Measurements from ENCODE around the gene PIGU.
"Not testable (repeated sequence)": the region's sequence is repeated elsewhere in the genome, so short reads cannot be mapped to it uniquely, and the experiment has no call there.

The PIGU gene

DNA sequence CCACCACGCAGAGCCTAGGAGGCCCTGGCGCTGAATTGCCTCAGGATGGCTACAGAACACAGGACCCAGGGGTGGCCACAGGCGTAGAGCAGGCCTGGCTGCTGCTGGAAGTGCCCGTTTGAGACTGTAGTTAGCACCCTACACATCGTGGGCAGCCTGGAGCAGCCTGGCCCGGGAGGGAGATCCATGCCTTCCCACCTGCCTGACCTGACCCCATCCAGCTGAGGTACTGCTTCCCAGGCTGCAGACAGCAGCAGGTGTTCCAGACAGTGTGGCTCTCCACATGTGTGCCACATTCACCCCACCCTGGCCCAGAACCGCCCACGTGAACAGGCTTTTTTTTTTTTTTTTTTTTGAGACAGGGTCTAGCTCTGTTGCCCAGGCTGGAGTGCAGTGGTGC is 139.2 kb downstream of the PIGU start:
- no peak for DNase-seq

DNA sequence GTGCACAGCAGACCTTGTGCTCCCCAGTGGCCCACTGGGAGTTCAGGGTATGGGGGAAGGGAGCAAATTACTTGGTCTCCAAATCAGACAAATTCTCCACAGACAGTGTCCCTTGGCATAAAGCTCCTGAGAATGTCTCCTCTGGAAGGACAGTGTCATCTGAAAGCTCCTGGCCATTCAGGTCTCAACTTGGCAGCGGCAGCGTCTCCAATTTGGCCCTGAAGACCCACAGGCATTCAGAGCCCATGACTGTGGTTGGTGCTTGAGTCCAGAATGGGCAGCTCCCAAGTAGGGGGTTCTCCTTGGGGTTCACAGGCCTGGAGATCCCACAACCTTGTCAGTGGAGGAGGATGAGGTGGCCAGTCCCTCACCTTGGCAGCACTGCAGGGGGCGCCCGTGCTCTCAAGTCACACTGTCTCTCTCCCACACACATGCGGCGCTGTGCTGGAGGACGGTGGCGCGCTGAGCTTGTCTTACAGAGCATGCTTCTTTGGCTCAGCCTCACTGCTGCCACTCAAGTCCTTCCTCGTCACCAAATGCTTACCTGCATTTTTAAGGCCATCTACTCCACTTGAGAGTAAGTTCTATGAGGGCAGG is 140.0 kb downstream of the PIGU start:
- peak in 31 of 58 donors; percentile 9 to 62 (median 28) for DNase-seq

DNA sequence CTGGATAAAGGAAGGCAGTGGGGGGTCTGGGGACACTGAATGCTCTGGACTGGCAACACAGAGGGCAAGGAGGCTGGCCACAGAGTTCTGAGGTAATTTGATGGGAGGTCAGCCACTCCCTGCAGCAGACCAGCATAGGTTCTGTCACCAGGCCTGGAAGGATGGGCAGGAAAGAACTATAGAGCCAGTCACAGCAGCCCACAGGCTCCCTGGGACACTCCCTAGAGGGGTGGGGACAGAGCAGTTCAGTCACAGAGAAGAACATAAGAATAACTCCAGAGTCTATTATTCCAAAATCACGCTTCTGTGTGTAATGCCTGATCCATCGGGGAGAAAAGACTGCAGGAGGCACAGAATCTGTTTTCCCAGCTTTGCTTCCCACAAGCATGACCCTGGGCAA is 141.0 kb downstream of the PIGU start:
- peak in 1 of 58 donors; percentile 38 for DNase-seq

DNA sequence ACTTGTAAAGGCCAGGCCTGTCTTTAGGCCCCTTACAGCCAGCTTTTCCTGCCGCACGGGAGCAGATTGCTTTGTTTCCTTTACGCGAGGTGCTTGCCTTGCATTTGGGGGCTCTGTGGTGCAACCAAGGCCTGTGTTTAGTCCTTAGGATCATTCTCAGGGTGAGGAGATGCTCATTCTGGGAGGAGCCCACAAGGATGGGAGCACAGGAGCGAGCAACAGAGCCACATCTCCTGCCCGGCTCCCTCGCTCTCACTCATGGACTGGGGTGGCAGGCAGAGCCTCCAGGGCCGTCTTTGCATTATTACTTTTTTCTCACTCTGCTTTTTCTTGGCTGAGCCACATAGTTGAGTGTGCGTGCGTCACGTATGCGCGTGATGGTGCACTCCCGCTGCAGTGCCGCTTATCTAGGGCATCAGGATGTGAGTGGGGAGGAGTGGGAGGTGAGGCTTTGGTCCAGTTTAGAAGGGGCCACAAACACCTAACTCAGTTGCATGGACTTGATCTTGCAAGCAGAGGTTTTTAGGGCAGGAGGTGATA is 141.5 kb downstream of the PIGU start:
- peak in 10 of 58 donors; percentile 11 to 38 (median 18) for DNase-seq

DNA sequence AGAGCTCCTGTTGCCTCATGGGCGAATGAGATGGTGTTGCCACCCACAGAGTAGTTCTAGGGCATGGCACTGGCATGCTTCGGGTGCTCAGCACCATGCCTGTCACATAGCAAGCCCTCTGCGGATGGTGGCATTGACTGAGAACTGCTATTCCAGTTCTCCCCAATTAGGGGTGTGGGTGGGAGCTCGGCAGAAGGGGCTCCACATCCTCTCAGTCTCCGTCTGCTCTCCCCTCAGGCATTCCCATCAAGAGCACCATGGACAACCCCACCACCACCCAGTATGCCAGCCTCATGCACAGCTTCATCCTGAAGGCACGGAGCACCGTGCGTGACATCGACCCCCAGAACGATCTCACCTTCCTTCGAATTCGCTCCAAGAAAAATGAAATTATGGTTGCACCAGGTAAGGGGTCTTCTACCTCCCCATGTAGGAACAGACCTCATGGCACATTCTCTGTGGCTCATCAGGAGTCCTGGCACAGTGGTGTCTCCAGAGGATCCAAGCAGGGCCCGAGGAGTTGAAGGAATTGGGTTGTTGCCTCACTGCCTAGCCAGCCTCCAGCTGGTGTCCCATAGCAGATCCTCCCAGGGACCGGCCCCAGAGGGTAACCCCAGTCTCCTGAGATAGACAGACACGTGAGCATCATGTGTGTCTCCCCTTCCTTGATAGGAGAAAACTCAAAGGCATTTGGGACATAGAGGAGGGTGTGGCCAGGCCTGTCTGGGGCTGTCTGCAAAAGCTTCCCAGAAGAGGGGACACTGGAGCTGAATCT is 142.3 kb downstream of the PIGU start:
- DNase-seq, result no peak

DNA sequence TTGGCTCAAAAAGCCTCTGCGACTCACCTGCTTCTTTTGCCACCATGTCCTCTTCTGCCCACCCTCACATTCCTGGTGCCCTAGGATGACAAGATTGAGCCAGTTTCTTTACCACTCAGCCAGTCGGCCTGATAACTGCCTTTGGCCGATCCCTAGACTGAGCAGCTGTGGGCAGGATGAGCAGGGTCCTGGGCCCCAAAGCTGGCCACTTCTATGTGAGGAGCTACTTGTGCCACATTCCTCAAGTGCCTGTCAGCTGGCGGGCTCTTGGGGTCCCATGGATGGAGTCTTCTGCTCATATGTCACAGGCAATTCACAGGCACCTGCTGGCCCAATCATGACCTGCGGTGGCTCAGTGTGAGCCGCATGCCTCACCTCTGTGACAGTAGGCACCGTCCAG is 144.1 kb downstream of the PIGU start:
- no peak for DNase-seq

DNA sequence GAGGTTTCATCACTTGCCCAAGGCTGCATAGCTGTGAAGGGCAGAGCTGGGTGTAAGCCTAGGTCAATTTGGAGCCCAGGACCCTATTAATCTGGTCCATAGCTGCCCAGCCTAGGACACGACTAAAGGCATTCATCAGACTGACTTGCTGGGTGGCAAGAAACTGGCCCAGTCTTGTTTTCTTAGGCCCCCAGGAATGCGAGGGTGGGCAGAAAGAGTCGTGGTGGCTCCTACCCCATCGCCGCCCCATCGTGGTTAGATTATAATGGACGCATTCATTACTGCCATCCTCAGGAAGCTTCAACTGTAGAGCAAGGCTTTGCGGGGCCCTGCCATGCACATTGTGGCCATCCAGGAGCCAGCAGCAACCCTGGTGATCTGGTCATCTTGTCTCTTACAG is 144.6 kb downstream of the PIGU start:
- DNase-seq, result peak in 1 of 58 donors; percentile 18

DNA sequence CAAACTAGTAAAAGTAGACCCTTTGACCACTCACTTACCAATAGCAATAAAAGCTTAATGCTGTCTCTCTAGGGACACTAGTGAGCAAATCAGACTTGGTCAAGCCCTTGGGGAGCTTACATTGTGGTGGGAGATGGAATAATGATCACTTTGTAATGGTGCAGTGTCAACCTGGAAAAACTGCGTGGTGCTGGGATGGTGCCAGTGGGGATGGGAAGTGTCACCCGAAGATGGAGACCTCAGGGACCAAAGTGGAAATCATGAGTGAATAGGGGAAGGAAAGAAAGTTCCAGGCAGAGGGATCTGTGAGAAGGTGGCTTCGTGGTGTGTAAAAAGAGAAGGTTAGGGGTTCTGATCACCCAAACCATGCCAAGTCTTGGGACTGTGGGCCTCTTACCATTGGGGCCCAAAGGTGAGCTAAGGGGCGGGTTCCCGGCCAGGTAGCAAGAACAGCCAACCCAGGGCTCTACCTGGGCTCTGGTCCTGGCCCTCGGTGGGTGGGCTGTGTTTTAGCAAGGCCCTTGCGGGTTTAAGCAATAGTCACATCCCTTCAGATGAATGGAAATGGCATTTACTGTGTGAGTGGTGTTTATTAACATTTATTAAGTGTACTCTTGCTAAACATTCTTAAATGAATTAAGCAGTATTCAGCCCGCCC is 145.2 kb downstream of the PIGU start:
- no peak for DNase-seq

DNA sequence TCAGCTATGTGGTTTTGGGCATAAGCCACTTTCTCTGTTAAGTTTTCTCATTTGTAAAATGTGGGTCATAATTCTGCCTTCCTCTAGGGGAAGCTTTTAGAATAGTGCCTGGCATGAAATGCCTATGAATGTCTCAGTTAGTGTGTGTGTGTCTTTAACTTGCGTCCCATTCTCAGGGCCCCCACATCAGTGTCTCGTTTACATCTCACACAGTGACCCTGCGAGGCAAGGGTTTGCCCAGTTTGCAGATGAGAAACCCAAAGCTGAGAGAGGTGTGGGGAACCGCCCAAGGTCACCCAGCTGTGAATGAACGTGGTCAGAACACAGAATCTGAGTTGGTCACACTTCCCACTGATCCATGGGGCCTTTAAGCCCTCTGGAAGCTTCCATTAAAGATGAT is 146.6 kb downstream of the PIGU start:
- DNase-seq, result no peak

DNA sequence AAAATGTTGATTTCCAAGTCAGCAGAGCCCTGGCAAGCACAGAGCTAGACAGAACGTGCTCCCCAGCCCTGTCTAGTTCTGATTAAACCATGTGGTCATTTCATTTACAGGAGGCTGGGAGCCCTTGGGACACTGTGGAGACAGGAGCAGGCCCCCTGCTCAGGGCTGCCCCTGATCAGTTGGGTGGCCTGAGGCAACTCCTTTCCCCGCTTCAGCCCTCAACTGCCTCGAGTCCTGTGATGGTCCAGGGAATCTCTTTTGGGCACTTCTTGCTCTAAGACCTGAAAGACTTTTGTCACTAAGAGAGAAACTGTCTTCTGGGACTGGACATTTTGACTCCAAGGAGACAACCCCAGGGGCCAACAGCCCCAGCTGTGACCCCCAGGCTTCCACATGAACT is 147.2 kb downstream of the PIGU start:
- no peak for DNase-seq

DNA sequence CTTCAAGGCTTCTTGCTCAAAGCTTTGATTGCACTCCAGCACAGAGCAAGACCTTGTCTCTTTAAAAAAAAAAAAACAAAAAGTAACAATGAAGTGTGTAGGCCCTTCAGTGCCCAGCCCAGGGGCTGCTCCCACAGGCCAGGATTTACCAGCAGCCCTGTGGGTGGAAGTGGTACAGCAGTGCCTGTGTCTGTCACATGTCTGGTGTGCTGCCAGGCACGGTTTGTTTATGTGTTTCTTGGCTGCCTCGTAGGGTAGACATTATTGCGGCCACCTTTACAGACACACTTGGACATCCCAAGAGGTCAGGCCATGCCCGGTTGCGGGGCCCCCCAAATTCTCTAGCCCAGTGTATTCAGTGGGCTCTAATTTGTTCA is 148.0 kb downstream of the PIGU start:
- DNase-seq, result peak in 37 of 58 donors; percentile 10 to 72 (median 30)

DNA sequence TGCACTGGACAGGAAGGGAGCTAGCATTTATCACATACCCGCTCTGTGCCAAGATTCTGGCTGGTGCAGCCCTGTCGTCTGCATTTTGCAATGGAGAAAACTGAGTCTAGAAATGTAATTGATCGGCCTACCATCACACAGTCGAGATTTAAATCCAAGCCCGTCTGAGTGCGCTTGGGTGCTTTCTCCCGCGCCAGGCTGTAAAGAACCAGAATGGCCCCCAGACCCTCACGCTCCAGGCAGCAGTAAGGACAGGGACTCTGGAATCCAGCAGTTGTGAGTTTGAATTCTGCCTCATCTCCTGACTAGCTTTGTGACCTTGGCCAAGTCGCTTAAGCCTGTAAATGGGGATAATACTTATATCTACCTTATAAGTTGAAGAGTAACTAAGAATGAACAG is 149.9 kb downstream of the PIGU start:
- DNase-seq, result no peak

DNA sequence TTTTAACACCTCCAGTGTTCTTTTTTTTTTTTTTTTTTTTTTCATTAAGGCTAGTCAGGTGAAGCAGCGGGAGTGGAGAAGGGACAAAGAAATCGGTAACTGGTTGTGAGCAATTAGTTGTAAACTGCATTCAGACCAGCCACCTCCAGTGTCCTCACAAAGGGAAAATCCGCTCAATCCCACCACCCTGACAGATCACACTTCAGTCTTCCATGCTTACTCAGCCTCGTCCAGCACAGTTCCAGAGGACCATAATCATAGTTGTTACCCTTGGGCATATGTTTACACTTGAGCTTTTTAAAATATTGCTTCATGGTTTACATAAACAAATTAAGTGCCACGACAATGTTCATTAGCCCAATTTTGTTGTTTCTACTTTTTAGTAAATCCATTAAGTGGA is 150.4 kb downstream of the PIGU start:
- DNase-seq, result no peak

DNA sequence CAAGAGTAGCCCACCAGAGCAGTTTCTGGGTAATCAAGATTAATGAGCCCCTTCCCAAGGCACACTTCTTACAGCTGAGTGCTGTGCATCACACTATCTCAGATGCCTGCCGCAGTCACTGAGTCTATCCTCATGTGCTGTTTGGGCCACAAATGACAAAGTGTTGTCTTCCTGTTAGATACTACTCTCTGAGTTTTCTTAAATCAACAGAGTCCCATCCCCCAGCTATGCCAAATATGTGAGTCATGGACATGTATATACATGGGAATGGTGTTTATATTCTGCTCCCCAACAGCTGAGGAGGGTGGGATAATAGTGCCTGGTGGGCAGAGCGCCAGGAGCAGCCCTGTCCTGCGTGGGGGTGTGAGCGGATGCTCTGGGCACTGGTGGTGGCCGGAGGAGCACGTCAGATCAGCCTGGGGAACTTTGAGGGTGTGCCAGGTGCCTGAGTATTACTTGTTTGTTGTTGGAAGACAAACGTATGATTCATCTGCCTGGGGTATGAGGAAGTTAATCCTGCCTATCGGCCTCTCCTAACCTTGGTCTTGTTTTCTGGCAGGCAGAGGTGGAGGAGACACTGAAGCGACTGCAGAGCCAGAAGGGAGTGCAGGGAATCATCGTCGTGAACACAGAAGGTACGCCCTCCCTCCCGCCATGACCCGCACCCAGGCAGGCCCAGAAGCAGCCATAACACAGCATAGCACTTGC is 151.0 kb downstream of the PIGU start:
- DNase-seq, result peak in 31 of 58 donors; percentile 8 to 83 (median 44)

DNA sequence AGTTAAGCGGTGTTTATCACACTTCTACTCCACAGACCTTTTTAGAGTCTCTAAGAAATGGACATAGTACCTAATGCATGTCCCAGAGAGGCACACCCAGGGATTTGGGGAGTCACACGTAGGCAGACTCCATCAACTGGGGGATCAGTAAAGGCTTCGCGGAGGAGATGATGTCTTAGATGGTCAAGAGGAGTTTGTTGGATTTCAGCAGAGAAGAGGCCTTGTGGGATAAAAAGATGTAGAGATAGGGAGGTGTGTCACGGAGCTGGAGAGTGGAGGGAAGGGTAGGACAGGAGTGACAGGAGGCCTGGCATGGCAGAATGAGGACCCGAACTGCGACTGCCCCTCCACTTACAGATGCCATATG is 151.6 kb downstream of the PIGU start:
- peak in 1 of 58 donors; percentile 30 for DNase-seq

DNA sequence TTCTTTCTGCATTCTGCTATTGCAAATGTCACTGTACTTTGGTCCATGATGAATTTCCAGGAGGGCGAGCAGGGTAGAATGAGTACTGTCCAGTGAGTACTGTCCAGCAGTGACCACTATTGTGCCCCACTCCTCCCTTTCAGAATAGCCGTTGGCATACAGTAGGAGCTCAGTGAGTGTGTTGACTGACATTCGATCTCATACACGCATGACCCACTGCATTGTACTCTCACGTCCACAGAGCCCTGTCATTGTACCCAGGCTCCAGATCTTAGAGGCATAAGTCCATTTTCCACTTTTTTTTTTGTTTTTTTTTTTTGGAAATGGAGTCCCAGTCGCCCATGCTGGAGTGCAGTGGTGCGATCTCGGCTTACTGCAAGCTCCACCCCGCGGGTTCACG is 152.5 kb downstream of the PIGU start:
- peak in 2 of 58 donors; percentile 23 to 64 for DNase-seq

DNA sequence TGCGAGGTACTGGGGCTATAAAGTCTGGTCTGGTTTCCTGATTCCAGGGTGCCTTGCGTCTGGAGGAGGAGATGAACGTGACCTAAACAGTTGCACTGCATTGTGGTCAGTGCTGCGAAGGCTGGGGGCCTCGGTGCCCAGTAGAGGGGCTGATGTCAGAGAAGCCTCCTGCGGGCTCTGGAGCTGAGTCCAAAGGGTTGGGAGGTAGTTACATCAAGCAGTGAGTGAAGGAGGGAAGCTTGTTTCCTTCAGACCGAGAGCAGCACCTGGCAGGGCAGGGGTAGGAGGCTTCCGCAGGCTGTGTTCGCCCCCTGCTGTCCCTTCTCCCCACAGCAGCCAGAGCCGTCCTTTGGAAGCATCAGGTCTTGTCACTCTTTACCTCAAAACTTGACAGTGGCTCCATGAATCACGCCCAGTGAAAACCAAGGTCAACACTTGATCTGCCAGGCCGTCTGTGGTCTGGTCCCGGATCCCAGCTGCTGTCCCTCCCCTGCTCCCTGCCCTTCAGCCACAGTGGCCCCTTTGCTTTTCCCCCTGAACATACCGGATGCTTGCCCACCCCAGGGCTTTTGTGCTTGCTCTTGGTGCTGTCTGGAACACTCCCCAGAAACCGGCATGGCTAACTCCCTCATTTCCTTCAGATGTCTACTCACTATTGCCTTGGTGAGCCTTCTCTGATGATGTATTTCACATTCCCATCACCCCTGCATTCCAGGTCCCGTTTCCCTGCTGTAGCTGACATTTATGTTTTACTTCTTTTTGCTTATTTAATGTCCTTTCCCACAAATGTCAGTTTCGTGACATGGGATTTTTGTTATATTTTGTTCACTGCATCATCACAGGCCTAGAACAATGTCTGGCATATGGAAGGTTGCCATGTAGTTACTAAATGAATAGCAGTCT is 153.7 kb downstream of the PIGU start:
- peak in 36 of 58 donors; percentile 13 to 67 (median 29) for DNase-seq

DNA sequence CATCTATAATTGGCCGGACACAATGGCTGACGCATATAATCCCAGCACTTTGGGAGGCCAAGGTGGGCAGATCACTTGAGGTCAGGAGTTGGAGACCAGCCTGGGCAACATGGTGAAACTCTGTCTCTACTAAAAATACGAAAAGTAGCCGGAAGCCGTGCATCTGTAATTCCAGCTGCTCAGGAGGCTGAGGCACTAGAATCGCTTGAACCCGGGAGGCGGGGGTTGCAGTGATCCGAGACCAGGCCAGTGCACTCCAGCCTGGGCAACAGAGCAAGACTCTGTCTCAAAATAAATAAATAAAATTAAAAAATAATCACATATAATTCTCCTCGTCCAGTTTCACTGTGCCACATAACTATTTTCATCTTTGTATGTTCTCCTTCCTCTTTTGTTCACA is 157.1 kb downstream of the PIGU start:
- DNase-seq, result not testable (repeated sequence)

DNA sequence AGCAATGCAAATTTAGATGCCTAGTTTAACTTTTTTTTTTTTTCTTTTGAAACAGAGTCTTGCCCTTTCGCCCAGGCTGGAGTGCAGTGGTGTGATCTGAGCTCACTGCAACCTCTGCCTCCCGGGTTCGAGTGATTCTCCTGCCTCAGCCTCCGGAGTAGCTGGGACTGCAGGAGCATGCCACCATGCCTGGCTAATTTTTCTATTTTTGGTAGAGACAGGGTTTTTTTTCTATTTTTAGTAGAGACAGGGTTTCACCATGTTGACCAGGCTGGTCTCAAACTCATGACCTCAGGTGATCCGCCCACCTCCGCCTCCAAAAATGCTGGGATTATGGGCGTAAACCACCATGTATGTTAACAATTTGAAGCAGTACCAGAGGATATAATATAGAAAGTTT is 158.0 kb downstream of the PIGU start:
- DNase-seq, result not testable (repeated sequence)

DNA sequence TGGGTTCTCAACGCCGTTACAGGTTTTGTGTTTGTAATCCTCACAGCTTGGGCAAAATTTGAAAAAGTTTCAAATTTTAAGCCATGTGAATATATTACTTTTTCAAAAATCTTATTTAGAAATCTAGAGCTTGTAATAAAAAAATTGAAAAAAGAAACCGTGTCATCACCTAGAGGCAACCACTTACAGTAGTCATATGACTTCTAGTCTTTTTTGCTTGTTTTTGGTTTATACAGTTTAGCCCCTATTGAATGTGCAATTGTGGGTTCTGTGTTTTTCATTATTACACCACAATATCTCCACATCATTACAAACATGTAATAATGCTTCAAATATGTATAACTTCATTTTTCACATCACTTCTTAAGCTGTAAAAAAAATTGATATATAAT is 159.8 kb downstream of the PIGU start:
- DNase-seq, result no peak

Measured in anterior cingulate cortex (tissue), 58 donors.